Stromal cell of bone marrow (primary cell): Measurements from ENCODE around the gene AOX1.
"Not testable (repeated sequence)": the region's sequence is repeated elsewhere in the genome, so short reads cannot be mapped to it uniquely, and the experiment has no call there.

ENCODE experiments used
- DNase-seq: peaks from one replicate; pipeline ENCODE4 v3.0.0-alpha.2; 2012; ENCODE audit warnings: low read depth

The AOX1 gene

GRCh38 chr2:200703127-200703925 lies 117.5 kb downstream of the AOX1 start:
- DNase-seq = peak; percentile 57

- no peak for DNase-seq
Measured at GRCh38 chr2:200703926-200704637, 118.3 kb downstream of the AOX1 start.

- DNase-seq = no peak
Measured at GRCh38 chr2:200705305-200706041, 119.7 kb downstream of the AOX1 start.

- DNase-seq = no peak
Measured at GRCh38 chr2:200708943-200709342, 123.1 kb downstream of the AOX1 start.

- DNase-seq = peak; percentile 90
Measured at GRCh38 chr2:200713003-200713703, 127.3 kb downstream of the AOX1 start.

GRCh38 chr2:200713704-200714064 lies 127.9 kb downstream of the AOX1 start:
- DNase-seq = no peak

- DNase-seq = not testable (repeated sequence)
Measured at GRCh38 chr2:200715014-200715413, 129.2 kb downstream of the AOX1 start.

GRCh38 chr2:200716386-200716785 lies 130.6 kb downstream of the AOX1 start:
- no peak for DNase-seq
